T follicular helper cell (primary cell): ENCODE measurements around the gene LRP3.

ENCODE experiments used
- DNase-seq: peaks from one replicate; pipeline ENCODE4 v3.0.0-alpha.2; 2020; ENCODE audit warnings: low read depth

Gene LRP3

GRCh38 chr19:33238481-33239149, 44.5 kb downstream of the LRP3 start:
- no peak for DNase-seq

- DNase-seq: no peak
Measured at GRCh38 chr19:33239223-33239975, 45.3 kb downstream of the LRP3 start.

- no peak for DNase-seq
Measured at GRCh38 chr19:33240181-33240771, 46.1 kb downstream of the LRP3 start.

GRCh38 chr19:33241091-33241529, 47.0 kb downstream of the LRP3 start:
- no peak for DNase-seq

GRCh38 chr19:33241530-33242101, 47.5 kb downstream of the LRP3 start:
- no peak for DNase-seq

GRCh38 chr19:33242131-33242530, 48.0 kb downstream of the LRP3 start:
- no peak for DNase-seq

- DNase-seq: no peak
Measured at GRCh38 chr19:33242911-33243310, 48.8 kb downstream of the LRP3 start.

- no peak for DNase-seq
Measured at GRCh38 chr19:33245948-33246708, 52.0 kb downstream of the LRP3 start.

- no peak for DNase-seq
Measured at GRCh38 chr19:33246709-33247440, 52.7 kb downstream of the LRP3 start.

GRCh38 chr19:33247441-33247819, 53.3 kb downstream of the LRP3 start:
- DNase-seq: no peak

- no peak for DNase-seq
Measured at GRCh38 chr19:33248104-33248503, 54.0 kb downstream of the LRP3 start.

GRCh38 chr19:33248553-33248953, 54.4 kb downstream of the LRP3 start:
- DNase-seq: no peak

GRCh38 chr19:33248954-33249613, 55.0 kb downstream of the LRP3 start:
- no peak for DNase-seq

GRCh38 chr19:33249740-33250366, 55.7 kb downstream of the LRP3 start:
- no peak for DNase-seq

- no peak for DNase-seq
Measured at GRCh38 chr19:33250500-33250899, 56.4 kb downstream of the LRP3 start.

GRCh38 chr19:33251076-33251475, 56.9 kb downstream of the LRP3 start:
- no peak for DNase-seq

- no peak for DNase-seq
Measured at GRCh38 chr19:33251526-33252090, 57.5 kb downstream of the LRP3 start.

- no peak for DNase-seq
Measured at GRCh38 chr19:33252418-33252962, 58.4 kb downstream of the LRP3 start.

GRCh38 chr19:33252971-33253370, 58.8 kb downstream of the LRP3 start:
- DNase-seq: no peak
